ENCODE results near the gene ARF1. TPM values are rescaled to one million over a fixed set of nuclear protein-coding genes. Genes with fewer than 3 reads are reported as not detected.

Gene ARF1
- total RNA-seq, 1 donor from 2014 or later = 96.2 TPM

- DNase-seq = no peak
These were observed 6.3 kb downstream of the ARF1 start for GRCh38 chr1:228088586-228089498.

- DNase-seq = no peak
These were observed 7.2 kb downstream of the ARF1 start for GRCh38 chr1:228089519-228090380.

GRCh38 chr1:228090613-228091081, 8.1 kb downstream of the ARF1 start:
- no peak for DNase-seq

DNA sequence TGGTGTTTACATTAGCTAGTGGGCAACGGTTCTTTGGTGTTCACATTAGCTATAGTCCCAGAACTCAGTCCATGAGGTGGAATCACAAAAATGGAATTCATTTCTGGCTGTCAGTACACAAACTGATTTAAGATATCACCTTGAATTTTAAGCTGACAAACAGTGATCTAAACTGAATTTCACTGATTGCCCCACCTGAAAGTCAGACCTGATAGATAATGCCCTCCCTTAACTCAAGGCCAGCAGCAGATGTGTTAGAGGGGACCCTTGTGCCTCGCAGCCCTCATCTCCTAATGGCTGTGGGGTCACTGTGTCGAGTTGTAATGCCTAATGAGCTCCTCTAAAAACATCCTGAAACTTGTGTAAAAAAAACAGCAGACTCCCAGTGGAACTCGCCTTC, 8.6 kb downstream of the ARF1 start:
- DNase-seq = no peak

GRCh38 chr1:228092342-228093049, 10.0 kb downstream of the ARF1 start:
- no peak for DNase-seq

GRCh38 chr1:228093050-228093906, 10.8 kb downstream of the ARF1 start:
- DNase-seq = no peak

- no peak for DNase-seq
These were observed 12.0 kb downstream of the ARF1 start for GRCh38 chr1:228094432-228095016.

- no peak for DNase-seq
These were observed 12.7 kb downstream of the ARF1 start for GRCh38 chr1:228095161-228095560.

GRCh38 chr1:228095938-228096337, 13.4 kb downstream of the ARF1 start:
- DNase-seq = no peak

- no peak for DNase-seq
These were observed 14.2 kb downstream of the ARF1 start for GRCh38 chr1:228096416-228097332.

DNA sequence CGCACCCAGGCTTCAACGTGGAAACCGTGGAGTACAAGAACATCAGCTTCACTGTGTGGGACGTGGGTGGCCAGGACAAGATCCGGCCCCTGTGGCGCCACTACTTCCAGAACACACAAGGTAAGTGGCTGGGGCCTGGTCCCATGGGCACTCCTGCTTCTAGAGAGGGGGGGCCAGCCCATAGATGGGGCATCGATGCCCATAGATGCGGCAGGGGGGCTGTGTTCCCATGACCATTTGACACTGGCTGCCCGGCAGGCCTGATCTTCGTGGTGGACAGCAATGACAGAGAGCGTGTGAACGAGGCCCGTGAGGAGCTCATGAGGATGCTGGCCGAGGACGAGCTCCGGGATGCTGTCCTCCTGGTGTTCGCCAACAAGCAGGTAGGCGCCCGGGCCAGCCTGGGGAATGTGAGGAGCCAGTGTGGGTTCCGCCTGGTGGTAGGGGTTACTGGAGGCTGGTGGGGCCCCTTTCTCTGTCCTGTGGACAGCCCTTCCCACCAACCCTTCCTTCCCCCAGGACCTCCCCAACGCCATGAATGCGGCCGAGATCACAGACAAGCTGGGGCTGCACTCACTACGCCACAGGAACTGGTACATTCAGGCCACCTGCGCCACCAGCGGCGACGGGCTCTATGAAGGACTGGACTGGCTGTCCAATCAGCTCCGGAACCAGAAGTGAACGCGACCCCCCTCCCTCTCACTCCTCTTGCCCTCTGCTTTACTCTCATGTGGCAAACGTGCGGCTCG, 15.0 kb downstream of the ARF1 start:
- no peak for DNase-seq

DNA sequence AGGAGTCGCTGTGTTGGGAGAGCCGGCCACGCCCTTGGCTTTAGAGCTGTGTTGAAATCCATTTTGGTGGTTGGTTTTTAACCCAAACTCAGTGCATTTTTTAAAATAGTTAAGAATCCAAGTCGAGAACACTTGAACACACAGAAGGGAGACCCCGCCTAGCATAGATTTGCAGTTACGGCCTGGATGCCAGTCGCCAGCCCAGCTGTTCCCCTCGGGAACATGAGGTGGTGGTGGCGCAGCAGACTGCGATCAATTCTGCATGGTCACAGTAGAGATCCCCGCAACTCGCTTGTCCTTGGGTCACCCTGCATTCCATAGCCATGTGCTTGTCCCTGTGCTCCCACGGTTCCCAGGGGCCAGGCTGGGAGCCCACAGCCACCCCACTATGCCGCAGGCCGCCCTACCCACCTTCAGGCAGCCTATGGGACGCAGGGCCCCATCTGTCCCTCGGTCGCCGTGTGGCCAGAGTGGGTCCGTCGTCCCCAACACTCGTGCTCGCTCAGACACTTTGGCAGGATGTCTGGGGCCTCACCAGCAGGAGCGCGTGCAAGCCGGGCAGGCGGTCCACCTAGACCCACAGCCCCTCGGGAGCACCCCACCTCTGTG, 15.9 kb downstream of the ARF1 start:
- DNase-seq = no peak

DNA sequence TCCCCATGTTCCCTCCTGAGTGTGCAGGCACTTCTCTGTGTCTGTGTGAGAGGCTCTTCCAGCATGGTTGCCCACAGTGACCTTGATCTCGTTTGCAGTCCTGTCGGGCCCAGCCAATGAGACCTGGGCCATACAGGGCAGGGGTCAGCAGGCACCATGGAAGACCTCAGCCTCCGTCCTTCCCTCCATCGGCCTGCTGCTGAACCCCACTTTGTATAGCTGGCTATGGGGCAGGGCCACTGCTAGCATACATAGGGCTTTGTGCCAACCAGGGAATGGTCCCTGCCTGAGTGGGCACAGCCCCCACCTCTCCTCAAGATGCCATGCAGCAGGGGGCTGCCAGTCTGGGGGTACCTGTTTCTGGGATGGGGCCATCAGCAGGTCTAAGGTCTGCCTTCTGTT, 16.8 kb downstream of the ARF1 start:
- no peak for DNase-seq

- no peak for DNase-seq
These were observed 18.5 kb downstream of the ARF1 start for GRCh38 chr1:228100822-228101613.

DNA sequence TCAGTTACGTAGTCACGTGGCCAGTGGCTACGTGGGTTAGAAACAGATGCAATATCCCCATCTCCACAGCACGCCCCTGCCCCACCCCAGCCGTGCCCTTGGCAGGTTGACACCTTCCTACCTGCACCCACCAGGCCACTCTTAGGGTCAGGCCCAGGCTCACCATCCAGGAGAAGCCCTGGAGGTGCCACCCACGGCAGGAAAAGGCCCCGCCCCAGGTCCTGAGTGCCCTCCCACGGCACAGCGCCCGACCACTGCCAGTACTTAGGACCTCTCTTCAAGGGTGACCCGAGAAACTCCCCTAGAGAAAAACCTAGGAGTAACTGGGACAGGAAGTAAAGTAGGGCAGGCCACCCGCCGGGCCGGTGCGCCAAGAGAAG, 19.1 kb downstream of the ARF1 start:
- DNase-seq = no peak

DNA sequence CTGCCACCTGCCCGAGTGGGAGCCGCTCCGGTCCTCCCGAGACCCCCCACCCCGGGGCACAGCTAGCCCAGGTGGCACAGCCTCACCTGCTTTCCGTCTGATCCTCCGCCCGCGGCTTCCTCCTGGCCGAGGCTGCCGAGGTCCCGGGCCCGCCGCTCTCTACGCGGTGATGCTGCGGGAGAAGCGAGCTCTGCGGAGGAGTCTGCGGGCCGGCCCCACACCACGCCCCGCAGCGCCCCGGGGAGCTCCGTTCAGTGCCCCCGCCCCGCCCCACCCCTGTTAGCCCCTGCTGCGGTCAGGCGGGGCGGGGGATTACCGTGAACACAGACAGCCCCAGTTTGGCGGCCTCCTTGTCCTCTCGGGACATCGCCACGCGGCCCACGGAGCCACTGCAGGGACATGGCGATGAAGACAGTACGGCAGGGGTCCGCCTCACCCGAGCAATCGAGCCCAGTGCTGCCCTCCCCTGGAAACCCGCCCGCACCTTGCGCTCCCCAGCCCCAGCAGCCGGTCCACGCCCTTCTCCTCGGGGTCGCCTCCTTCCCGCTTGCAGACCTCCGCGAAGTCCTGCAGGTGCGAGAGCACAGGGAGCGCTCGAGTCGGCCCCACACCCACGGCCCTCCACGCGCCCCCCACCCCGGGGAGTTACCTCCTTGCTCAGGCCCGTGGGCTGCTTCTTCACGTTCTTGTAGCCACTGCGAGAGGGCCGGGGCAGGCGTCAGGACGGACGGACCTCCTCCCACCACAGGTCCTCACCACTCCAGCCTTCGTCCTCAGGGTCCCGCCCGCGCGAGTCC, 19.7 kb downstream of the ARF1 start:
- no peak for DNase-seq
